Liver (tissue), 9 donors: ENCODE measurements around the gene NCSTN. TPM values are rescaled to one million over a fixed set of nuclear protein-coding genes. Genes with fewer than 3 reads are reported as not detected.

ENCODE experiments used
- DNase-seq: peaks from one replicate; pipeline ENCODE4 v3.0.0-alpha.2; 2017; ENCODE audit warnings: low spot score
- H3K27ac ChIP-seq, 2 donors: one replicate each; pipeline ENCODE4 v1.7.0; 2013; ENCODE audit warnings: inconsistent platforms in 2 of 2, low read length in 2 of 2, control low read depth in 1 of 2, low read depth in 1 of 2, mild to moderate bottlenecking in 1 of 2
- H3K27me3 ChIP-seq, 4 donors: one replicate each; pipeline versions ENCODE4 v1.6.1 to v1.7.0; 2013; ENCODE audit warnings: low read length in 3 of 4, inconsistent platforms in 1 of 4, mild to moderate bottlenecking in 1 of 4, moderate library complexity in 1 of 4; ENCODE audit not compliant: control insufficient read depth in 4 of 4, insufficient read depth in 4 of 4
- H3K36me3 ChIP-seq, 4 donors: one replicate each; pipeline versions ENCODE4 v1.6.1 to v1.7.0; 2013; ENCODE audit warnings: low read length in 3 of 4, mild to moderate bottlenecking in 3 of 4, low read depth in 1 of 4, moderate library complexity in 1 of 4; ENCODE audit not compliant: control insufficient read depth in 4 of 4, insufficient read depth in 3 of 4
- H3K4me1 ChIP-seq, 4 donors: one replicate each; pipeline versions ENCODE4 v1.6.1 to v1.7.0; 2013; ENCODE audit warnings: low read length in 3 of 4, mild to moderate bottlenecking in 3 of 4, moderate library complexity in 1 of 4; ENCODE audit not compliant: control insufficient read depth in 4 of 4, insufficient read depth in 4 of 4
- H3K4me3 ChIP-seq, 3 donors: one replicate each; pipeline versions ENCODE4 v1.6.1 to v1.7.0; 2013; ENCODE audit warnings: low read length in 3 of 3, control low read depth in 1 of 3, low read depth in 1 of 3, mild to moderate bottlenecking in 1 of 3
- H3K9ac ChIP-seq, 2 donors: one replicate each; pipeline ENCODE4 v1.7.0; 2013; ENCODE audit warnings: low read length in 2 of 2, mild to moderate bottlenecking in 2 of 2, moderate library complexity in 2 of 2, control low read depth in 1 of 2, low read depth in 1 of 2
- H3K9me3 ChIP-seq, 4 donors: one replicate each; pipeline versions ENCODE4 v1.6.1 to v1.7.0; 2013; ENCODE audit warnings: low read length in 3 of 4; ENCODE audit not compliant: control insufficient read depth in 4 of 4
- EGR1 ChIP-seq, 2 donors: IDR thresholded peaks; 2 replicates each; pipeline ENCODE4 v1.6.1; 2016 to 2018; ENCODE audit warnings: antibody characterized with exemption in 2 of 2, low read depth in 2 of 2
- FOXA1 ChIP-seq: IDR thresholded peaks from 2 replicates; pipeline ENCODE4 v1.6.1; 2016; ENCODE audit warnings: antibody characterized with exemption
- FOXA2 ChIP-seq: IDR thresholded peaks from 2 replicates; pipeline ENCODE4 v1.6.1; 2016; ENCODE audit warnings: antibody characterized with exemption
- HNF4G ChIP-seq: IDR thresholded peaks from 2 replicates; pipeline ENCODE4 v1.6.1; 2016; ENCODE audit warnings: antibody characterized with exemption
- NR2F2 ChIP-seq: IDR thresholded peaks from 2 replicates; pipeline ENCODE4 v1.6.1; 2016; ENCODE audit warnings: antibody characterized with exemption
- RXRA ChIP-seq, 2 donors: IDR thresholded peaks; 2 replicates each; pipeline ENCODE4 v1.6.1; 2017 to 2018; ENCODE audit warnings: antibody characterized with exemption in 2 of 2, mild to moderate bottlenecking in 1 of 2
- SP1 ChIP-seq: IDR thresholded peaks from 2 replicates; pipeline ENCODE4 v1.6.1; 2018; ENCODE audit warnings: antibody characterized with exemption, mild to moderate bottlenecking
- TAF1 ChIP-seq: conservative IDR thresholded peaks from 2 replicates; pipeline ENCODE4 v1.6.1; 2016; ENCODE audit warnings: antibody characterized with exemption, mild to moderate bottlenecking
- YY1 ChIP-seq: IDR thresholded peaks from 2 replicates; pipeline ENCODE4 v1.6.1; 2016; ENCODE audit warnings: antibody characterized with exemption, mild to moderate bottlenecking
- WGBS: extraction: QIAGEN DNeasy Blood & Tissue Kit; methylation state at CpG from one replicate; pipeline ENCODE4 v1.1.7; 2013; 5-methylcytosine and 5-hydroxymethylcytosine counted together
- polyA plus RNA-seq, 2 donors: library from polyadenylated mRNA; stranded (reverse) in 1 of 2; unstranded in 1 of 2; fragments of 200-250 nt in 1 of 2; fragments of >200 nt in 1 of 2; fragmentation: Nextera tagmentation in 1 of 2; extraction: Ambion mirVana in 1 of 2; gene quantifications; one replicate each; pipeline versions ENCODE4 v1.2.1 to v1.2.3, GENCODE V29; 2013 to 2015
- total RNA-seq, 2 donors: library from RNA; depleted of rRNA; stranded (reverse); fragments of >200 nt; gene quantifications; one replicate each; pipeline ENCODE4 v1.2.3, GENCODE V29; 2014
- TF ChIP-seq, protein P1 (sequence below): IDR thresholded peaks from 2 replicates; pipeline ENCODE4 v1.6.1; 2016; ENCODE audit warnings: antibody characterized with exemption, mild to moderate bottlenecking
- TF ChIP-seq, protein P2 (sequence below): IDR thresholded peaks from 2 replicates; pipeline ENCODE4 v1.6.1; 2016; ENCODE audit warnings: antibody characterized with exemption
- TF ChIP-seq, protein P3 (sequence below): IDR thresholded peaks from 2 replicates; pipeline ENCODE4 v1.6.1; 2016; ENCODE audit warnings: antibody characterized with exemption
- donor health status: healthy.
- donor health status: healthy.
- donor health status: healthy.
- donor health status: healthy.
- donor health status: healthy.

Gene NCSTN
- total and polyA plus RNA-seq, 4 donors, result 32.2 to 44.6 (median 37.5) TPM

DNA sequence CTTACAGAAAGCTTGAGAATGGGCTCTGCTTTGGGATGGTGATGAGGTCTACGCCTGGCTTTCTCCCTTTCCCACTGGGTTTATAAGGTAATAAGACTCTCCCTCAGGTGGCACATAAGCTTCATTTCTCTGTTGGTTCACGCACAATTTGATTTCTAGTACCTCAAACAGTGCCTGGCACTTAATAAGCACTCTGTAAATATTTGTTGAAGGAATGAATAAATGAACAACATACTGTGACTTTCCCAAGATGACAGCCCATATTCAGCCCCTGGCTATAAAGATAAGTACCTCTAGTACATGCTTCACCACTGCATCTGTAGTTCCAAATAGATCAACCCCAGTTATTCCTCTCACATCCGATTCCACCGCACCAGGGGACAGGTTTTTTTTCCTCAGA lies 17.9 kb upstream of the NCSTN start (continued):
- TF ChIP-seq, protein P1, sequence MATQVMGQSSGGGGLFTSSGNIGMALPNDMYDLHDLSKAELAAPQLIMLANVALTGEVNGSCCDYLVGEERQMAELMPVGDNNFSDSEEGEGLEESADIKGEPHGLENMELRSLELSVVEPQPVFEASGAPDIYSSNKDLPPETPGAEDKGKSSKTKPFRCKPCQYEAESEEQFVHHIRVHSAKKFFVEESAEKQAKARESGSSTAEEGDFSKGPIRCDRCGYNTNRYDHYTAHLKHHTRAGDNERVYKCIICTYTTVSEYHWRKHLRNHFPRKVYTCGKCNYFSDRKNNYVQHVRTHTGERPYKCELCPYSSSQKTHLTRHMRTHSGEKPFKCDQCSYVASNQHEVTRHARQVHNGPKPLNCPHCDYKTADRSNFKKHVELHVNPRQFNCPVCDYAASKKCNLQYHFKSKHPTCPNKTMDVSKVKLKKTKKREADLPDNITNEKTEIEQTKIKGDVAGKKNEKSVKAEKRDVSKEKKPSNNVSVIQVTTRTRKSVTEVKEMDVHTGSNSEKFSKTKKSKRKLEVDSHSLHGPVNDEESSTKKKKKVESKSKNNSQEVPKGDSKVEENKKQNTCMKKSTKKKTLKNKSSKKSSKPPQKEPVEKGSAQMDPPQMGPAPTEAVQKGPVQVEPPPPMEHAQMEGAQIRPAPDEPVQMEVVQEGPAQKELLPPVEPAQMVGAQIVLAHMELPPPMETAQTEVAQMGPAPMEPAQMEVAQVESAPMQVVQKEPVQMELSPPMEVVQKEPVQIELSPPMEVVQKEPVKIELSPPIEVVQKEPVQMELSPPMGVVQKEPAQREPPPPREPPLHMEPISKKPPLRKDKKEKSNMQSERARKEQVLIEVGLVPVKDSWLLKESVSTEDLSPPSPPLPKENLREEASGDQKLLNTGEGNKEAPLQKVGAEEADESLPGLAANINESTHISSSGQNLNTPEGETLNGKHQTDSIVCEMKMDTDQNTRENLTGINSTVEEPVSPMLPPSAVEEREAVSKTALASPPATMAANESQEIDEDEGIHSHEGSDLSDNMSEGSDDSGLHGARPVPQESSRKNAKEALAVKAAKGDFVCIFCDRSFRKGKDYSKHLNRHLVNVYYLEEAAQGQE, result no peak
- no peak for TF ChIP-seq EGR1 (IDR thresholded peaks at IDR 0.05; ENCODE audit: low read depth in 2 of 2)
- TF ChIP-seq, protein P2, sequence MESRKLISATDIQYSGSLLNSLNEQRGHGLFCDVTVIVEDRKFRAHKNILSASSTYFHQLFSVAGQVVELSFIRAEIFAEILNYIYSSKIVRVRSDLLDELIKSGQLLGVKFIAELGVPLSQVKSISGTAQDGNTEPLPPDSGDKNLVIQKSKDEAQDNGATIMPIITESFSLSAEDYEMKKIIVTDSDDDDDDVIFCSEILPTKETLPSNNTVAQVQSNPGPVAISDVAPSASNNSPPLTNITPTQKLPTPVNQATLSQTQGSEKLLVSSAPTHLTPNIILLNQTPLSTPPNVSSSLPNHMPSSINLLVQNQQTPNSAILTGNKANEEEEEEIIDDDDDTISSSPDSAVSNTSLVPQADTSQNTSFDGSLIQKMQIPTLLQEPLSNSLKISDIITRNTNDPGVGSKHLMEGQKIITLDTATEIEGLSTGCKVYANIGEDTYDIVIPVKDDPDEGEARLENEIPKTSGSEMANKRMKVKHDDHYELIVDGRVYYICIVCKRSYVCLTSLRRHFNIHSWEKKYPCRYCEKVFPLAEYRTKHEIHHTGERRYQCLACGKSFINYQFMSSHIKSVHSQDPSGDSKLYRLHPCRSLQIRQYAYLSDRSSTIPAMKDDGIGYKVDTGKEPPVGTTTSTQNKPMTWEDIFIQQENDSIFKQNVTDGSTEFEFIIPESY, result no peak

DNA sequence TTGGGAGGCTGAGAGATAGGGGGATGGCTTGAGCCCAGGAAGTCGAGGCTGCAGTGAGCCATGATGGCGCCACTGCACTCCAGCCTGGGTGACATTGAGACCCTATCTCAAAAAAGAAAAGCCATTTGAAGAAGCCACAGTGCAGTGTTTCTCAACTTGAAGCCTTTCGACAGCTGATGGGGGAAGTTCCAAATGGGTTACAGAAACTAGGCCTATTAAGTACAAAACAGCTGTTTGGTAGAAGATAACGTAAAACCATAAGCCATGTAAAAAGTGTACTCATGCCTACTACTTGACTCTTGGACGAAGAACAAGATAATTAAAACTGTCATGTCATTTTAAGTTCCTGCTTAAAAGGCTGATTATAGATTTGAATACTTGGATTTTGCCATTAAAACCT lies 16.8 kb upstream of the NCSTN start:
- TF ChIP-seq SP1, result no peak
- TF ChIP-seq, protein P2, result no peak
- TF ChIP-seq, protein P1, result no peak
- no peak for TF ChIP-seq FOXA1
- no peak for TF ChIP-seq FOXA2
- TF ChIP-seq, protein P3, sequence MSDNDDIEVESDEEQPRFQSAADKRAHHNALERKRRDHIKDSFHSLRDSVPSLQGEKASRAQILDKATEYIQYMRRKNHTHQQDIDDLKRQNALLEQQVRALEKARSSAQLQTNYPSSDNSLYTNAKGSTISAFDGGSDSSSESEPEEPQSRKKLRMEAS, result no peak
- TF ChIP-seq NR2F2, result no peak
- TF ChIP-seq RXRA (IDR thresholded peaks at IDR 0.05), result no peak
- no peak for TF ChIP-seq TAF1
- no peak for TF ChIP-seq YY1
- TF ChIP-seq EGR1 (IDR thresholded peaks at IDR 0.05; ENCODE audit: low read depth in 2 of 2), result no peak
- TF ChIP-seq HNF4G, result no peak
- Histone ChIP-seq H3K4me1 (no peaks in the 10 kb centered on the region), H3K9ac (no peak overlapping the region), H3K36me3 (peaks cover 34 to 83% (median 73%) of the 10 kb centered on the region in 4 donors), H3K27me3 (no peaks in the 10 kb centered on the region), H3K4me3 (no peak overlapping the region), H3K27ac (no peak overlapping the region), H3K9me3 (no peaks in the 10 kb centered on the region)
- DNase-seq, result no peak
- WGBS, result 96% methylated on average over 5 of the region's 5 CpGs
